SH-SY5Y (cell line): ENCODE results near the gene NOTCH3.

Experiments
- GATA2 ChIP-seq: IDR thresholded peaks from 2 replicates; pipeline ENCODE4 v1.6.1; 2011; ENCODE audit warnings: mild to moderate bottlenecking, low read depth, low read length
- GATA3 ChIP-seq: IDR thresholded peaks from 2 replicates; pipeline ENCODE4 v1.6.1; 2011; ENCODE audit warnings: low read depth, mild to moderate bottlenecking, low read length, moderate library complexity

DNA sequence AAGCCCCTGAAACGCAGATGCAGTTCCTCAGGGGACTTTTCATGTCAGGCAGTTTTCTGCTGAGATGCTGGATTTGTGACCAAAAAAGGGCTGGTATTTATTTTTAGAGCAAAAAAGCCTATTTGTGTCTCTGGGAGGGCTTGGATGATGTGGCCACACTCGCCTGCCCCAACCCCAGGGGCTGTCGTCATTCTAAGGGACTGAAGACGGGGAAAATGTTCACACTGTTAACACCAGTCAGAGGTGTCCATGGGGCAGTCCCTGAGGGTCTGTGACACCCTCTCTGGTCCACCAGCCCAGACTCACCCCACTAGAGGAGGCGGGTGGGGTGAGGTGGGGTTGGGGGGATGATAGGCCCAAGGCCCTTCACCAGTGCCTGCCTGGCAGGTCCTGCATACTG is 47.3 kb upstream of the NOTCH3 start:
- TF ChIP-seq GATA2 (no peak), GATA3 (no peak)
